ENCODE measurements around the gene NCOA7. TPM values are rescaled to one million over a fixed set of nuclear protein-coding genes. Genes with fewer than 3 reads are reported as not detected.
A peak's percentile ranks its signal among the peaks of the same experiment; 100 is the strongest.
"Not testable (repeated sequence)": the region's sequence is repeated elsewhere in the genome, so short reads cannot be mapped to it uniquely, and the experiment has no call there.

The NCOA7 gene
- total and polyA plus RNA-seq, 2 of the 8 experiments (the other 6 are each of a cell fraction or from before 2014, with no cell fraction given) = 2.6 to 10.7 TPM

DNA sequence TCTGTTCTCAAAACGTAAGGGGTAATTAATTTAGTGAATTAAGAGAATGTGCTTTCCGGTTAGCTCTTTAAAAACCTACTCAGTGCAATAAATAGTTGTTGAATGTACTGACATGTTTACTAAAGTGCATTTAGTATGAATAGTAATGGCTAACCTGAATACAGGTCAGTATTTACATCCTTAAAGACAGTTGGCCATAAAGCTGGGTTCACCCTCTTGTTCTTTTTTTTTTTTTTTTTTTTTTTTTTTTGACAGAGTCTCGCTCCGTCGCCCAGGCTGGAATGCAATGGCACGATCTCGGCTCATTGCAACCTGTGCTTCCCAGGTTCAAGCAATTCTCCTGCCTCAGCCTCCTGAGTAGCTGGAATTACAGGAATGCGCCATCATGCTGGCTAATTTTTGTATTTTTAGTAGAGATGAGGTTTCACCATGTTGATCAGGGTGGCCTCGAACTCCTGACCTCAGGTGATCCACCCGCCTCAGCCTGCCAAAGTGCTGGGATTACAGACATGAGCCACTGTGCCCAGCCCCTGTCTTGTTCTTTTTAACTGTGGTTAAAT lies 14.2 kb downstream of the NCOA7 start:
- H3K18ac ChIP-seq (ENCODE audit: extremely low read depth, low read length); H3K14ac ChIP-seq (ENCODE audit: insufficient read length); H3K4ac ChIP-seq (replicated peaks; ENCODE audit: insufficient read length, low read depth, low read length); H4K20me1 ChIP-seq (replicated peaks in 1 of 2; ENCODE audit: control insufficient read depth in 1 of 2, insufficient read depth in 2 of 2, low read length in 2 of 2); H2BK15ac ChIP-seq (ENCODE audit: low read length); H3K56ac ChIP-seq (replicated peaks; ENCODE audit: insufficient read length, low read depth, low read length); H2AK5ac ChIP-seq (ENCODE audit: low read depth, low read length); H3K4me1 ChIP-seq (replicated peaks in 1 of 4; ENCODE audit: control insufficient read depth in 3 of 4, insufficient read depth in 4 of 4, low read length in 3 of 4); H3K79me2 ChIP-seq (ENCODE audit: control insufficient read depth in 1 of 2, insufficient read depth in 2 of 2, low read length in 2 of 2); H2BK120ac ChIP-seq (replicated peaks; ENCODE audit: low read depth, low read length); H3K27ac ChIP-seq (ENCODE audit: low read depth, low read length); H4K91ac ChIP-seq (replicated peaks; ENCODE audit: insufficient read length, low read length); H3K23me2 ChIP-seq (ENCODE audit: low read depth, low read length); H3K36me3 ChIP-seq (ENCODE audit: control insufficient read depth in 2 of 4, insufficient read depth in 4 of 4, low read length in 3 of 4); H3K23ac ChIP-seq (ENCODE audit: insufficient read length); H3K79me1 ChIP-seq (ENCODE audit: low read depth, low read length); H4K8ac ChIP-seq (ENCODE audit: extremely low read depth, insufficient read depth, low read length); H3K27me3 ChIP-seq (replicated peaks in 1 of 4; ENCODE audit: control insufficient read depth in 3 of 4, extremely low read depth in 1 of 4, insufficient read depth in 3 of 4, low read length in 3 of 4); FAIRE-seq; H3K9ac ChIP-seq (replicated peaks in 1 of 4; ENCODE audit: extremely low read depth in 1 of 4, low read depth in 3 of 4, low read length in 3 of 4); H3K4me3 ChIP-seq (ENCODE audit: extremely low read depth in 1 of 4, insufficient read depth in 2 of 4, low read depth in 3 of 4, low read length in 4 of 4); H2BK20ac ChIP-seq (ENCODE audit: low read length); H2BK5ac ChIP-seq (ENCODE audit: low read depth, low read length); H2BK12ac ChIP-seq (ENCODE audit: low read depth, low read length); DNase-seq (ENCODE audit: low read depth in 1 of 2, low spot score in 2 of 2); H2AFZ ChIP-seq (ENCODE audit: low read length); H3K4me2 ChIP-seq (ENCODE audit: insufficient read depth in 1 of 2, low read depth in 2 of 2, low read length in 2 of 2); H3K9me3 ChIP-seq (ENCODE audit: insufficient read depth in 2 of 2, low read depth in 1 of 2, low read length in 1 of 2); H4K5ac ChIP-seq (ENCODE audit: insufficient read length, low read depth, low read length): not testable (repeated sequence)
- 85% methylated on average over 9 of the region's 10 CpGs; no CpG with 5 or more reads in 1 of the 2 experiments for WGBS, 2 experiments (ENCODE audit: extremely low coverage in 1 of 2, insufficient coverage in 1 of 2, insufficient read length in 1 of 2, insufficient replicate concordance in 2 of 2, low coverage in 1 of 2, low lambda C conversion rate in 2 of 2, missing lambda C conversion rate in 1 of 2)
- POLR2A ChIA-PET (ENCODE audit: partially characterized antibody) = interaction anchor here (2.0 kb wide), 1 partner anchor 11 kb away, joined by 5 read pairs; no protein-coding TSS in a partner anchor
- CTCF ChIA-PET (ENCODE audit: partially characterized antibody) = interaction anchor here (0.7 to 4.5 kb wide), 3 partner anchors 9 to 24 kb away, joined by 3 to 18 read pairs (median 4); partner anchors contain the start of gene NCOA7
- TF ChIP-seq TEAD4 (IDR thresholded peaks at IDR 0.05; ENCODE audit: low read depth, low read length) = peak; percentile 46; the same call in 1 of the 2 replicates
